C4-2B (cell line): ENCODE measurements around the gene ATP1A3.

Experiments used
- ZFX ChIP-seq: fragments of 450-650 bp; IDR thresholded peaks from 2 replicates; pipeline ENCODE4 v1.6.1; 2017
- TF ChIP-seq, protein P1 (sequence below): fragments of 450-650 bp; conservative IDR thresholded peaks from 2 replicates; pipeline ENCODE4 v1.5.1; 2017; ENCODE audit warnings: mild to moderate bottlenecking

DNA sequence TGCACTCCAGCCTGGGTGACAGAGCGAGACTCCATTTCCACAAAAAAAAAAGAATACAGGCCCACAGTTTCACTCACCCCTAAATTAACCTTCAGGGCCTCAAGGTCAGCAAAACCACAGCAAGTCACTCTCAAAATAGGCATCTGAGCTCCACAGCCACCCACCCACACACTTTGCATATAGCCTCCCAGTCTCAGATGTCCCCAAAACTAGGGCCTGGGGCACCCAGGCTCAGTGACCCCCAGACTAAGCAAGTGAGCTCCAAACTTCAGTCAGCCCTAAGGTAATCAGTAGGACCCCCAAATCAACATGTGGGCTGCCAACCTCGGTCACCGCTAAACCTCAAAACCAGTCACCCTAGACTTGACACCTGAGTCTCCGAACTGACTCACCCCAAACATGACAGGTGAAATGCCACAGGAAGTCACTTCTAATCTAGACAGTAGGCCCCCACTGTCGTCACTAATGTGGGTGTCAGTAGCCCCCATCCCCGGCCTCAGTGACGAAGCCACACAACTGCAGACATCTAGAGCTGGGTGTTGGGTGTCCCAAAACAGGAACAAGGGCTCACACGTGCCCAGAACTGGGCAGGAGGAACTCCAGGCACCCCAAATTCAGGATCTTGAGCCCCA lies 48.8 kb downstream of the ATP1A3 start:
- TF ChIP-seq, protein P1, sequence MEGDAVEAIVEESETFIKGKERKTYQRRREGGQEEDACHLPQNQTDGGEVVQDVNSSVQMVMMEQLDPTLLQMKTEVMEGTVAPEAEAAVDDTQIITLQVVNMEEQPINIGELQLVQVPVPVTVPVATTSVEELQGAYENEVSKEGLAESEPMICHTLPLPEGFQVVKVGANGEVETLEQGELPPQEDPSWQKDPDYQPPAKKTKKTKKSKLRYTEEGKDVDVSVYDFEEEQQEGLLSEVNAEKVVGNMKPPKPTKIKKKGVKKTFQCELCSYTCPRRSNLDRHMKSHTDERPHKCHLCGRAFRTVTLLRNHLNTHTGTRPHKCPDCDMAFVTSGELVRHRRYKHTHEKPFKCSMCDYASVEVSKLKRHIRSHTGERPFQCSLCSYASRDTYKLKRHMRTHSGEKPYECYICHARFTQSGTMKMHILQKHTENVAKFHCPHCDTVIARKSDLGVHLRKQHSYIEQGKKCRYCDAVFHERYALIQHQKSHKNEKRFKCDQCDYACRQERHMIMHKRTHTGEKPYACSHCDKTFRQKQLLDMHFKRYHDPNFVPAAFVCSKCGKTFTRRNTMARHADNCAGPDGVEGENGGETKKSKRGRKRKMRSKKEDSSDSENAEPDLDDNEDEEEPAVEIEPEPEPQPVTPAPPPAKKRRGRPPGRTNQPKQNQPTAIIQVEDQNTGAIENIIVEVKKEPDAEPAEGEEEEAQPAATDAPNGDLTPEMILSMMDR, result no peak
- no peak for TF ChIP-seq ZFX
